Mammary epithelial cell (primary cell): ENCODE results near the gene SNAI1.

Experiments
- CTCF ChIP-seq, 2 donors: IDR thresholded peaks in 1 of 2; conservative IDR thresholded peaks in 1 of 2; 2 replicates each; pipeline ENCODE4 v1.5.1; 2011 to 2012; ENCODE audit warnings: inconsistent platforms in 2 of 2, low read length in 2 of 2, mild to moderate bottlenecking in 2 of 2, control low read depth in 1 of 2, low read depth in 1 of 2; ENCODE audit not compliant: insufficient read depth in 1 of 2; ENCODE audit errors: extremely low read depth in 1 of 2
- EZH2 ChIP-seq: IDR thresholded peaks from 2 replicates; pipeline ENCODE4 v1.6.1; 2012; ENCODE audit warnings: low read length, inconsistent platforms, borderline replicate concordance

- TF ChIP-seq CTCF (conservative IDR thresholded peaks at IDR 0.05 in 1 of 2, IDR thresholded peaks at IDR 0.05 in 1 of 2; ENCODE audit: extremely low read depth in 1 of 2, insufficient read depth in 1 of 2, low read depth in 1 of 2, low read length in 2 of 2) (no peak), EZH2 (no peak)
Measured at GRCh38 chr20:50026746-50027575, 44.2 kb downstream of the SNAI1 start.
